K562 (cell line): Measurements from ENCODE around the gene SNTG2. TPM values are rescaled to one million over a fixed set of nuclear protein-coding genes. Genes with fewer than 3 reads are reported as not detected.

Experiments used
- ATAC-seq: fragments of 200-7000 bp; cut with Tn5 transposase; 3 replicates; pipeline ENCODE4 v1.9.1; 2020; ENCODE audit warnings: moderate library complexity
- BruUV-seq: library from RNA; stranded (reverse); fragments of 400-500 nt; replicated peaks from 2 replicates; lab custom pipeline; 2021; lab: Mats Ljungman, UMichigan
- CTCF ChIA-PET: fragments of 300-600 bp; formaldehyde crosslinking; extraction: SDS; loops from one replicate; lab custom pipeline; 2021; ENCODE audit warnings: low intra/inter-chr PET ratio; lab: Yijun Ruan, JAX
- POLR2A ChIA-PET: fragments of 300-600, 350-650 bp; sonication (Branson Sonifier 250); formaldehyde crosslinking; extraction: SDS; loops from one replicate; lab custom pipeline; 2021; ENCODE audit warnings: antibody characterized with exemption, inconsistent platforms; lab: Yijun Ruan, JAX
- DNase-seq, 4 experiments: peaks; one replicate each; pipeline versions ENCODE4 v3.0.0 to v3.0.0-alpha.2; 2011 to 2018; ENCODE audit warnings: low spot score in 3 of 4, mixed read lengths in 3 of 4; ENCODE audit errors: extremely low read depth in 1 of 4
- FAIRE-seq: peaks from 2 replicates; lab custom pipeline; 2011; peaks lifted over from hg19 to GRCh38; lab: Jason Lieb, UNC
- H2AFZ ChIP-seq: 2 replicates; pipeline ENCODE4 v1.6.0; 2011; ENCODE audit warnings: low read depth, low read length, control low read depth, inconsistent platforms
- H3K27ac ChIP-seq: fragments of 200-600 bp; 3 replicates; pipeline ENCODE4 v1.8.0; 2011; ENCODE audit warnings: low read depth, mild to moderate bottlenecking, control low read depth, inconsistent platforms, low read length, moderate library complexity, mixed read lengths; ENCODE audit errors: extremely low read depth
- H3K27me3 ChIP-seq, 2 experiments: fragments of 300-600 bp in 1 of 2; 2 replicates in 1 of 2; 3 replicates in 1 of 2; pipeline versions ENCODE4 v1.6.0 to v1.8.0; 2011; ENCODE audit warnings: inconsistent platforms in 2 of 2, low read length in 2 of 2, mild to moderate bottlenecking in 1 of 2, mixed read lengths in 1 of 2, moderate library complexity in 1 of 2; ENCODE audit not compliant: control insufficient read depth in 2 of 2, insufficient read depth in 2 of 2
- H3K36me3 ChIP-seq: fragments of 300-600 bp; 3 replicates; pipeline ENCODE4 v1.8.0; 2011; ENCODE audit warnings: mild to moderate bottlenecking, low read length, inconsistent platforms; ENCODE audit not compliant: control insufficient read depth, insufficient read depth
- H3K4me1 ChIP-seq, 2 experiments: fragments of 200-600 bp in 1 of 2; replicated peaks in 1 of 2; 2 replicates in 1 of 2; 3 replicates in 1 of 2; pipeline versions ENCODE4 v1.5.1 to v1.8.0; 2011; ENCODE audit warnings: inconsistent platforms in 2 of 2, low read length in 2 of 2, mild to moderate bottlenecking in 1 of 2, mixed read lengths in 1 of 2, moderate library complexity in 1 of 2; ENCODE audit not compliant: control insufficient read depth in 2 of 2, insufficient read depth in 2 of 2
- H3K4me2 ChIP-seq: 2 replicates; pipeline ENCODE4 v1.6.1; 2011; ENCODE audit warnings: low read length, control low read depth, inconsistent platforms, mixed read lengths; ENCODE audit not compliant: insufficient read depth
- H3K4me3 ChIP-seq: fragments of 200-600 bp; sonication (generic), shearing (Covaris generic); 2 replicates; pipeline ENCODE4 v1.5.1; 2016; ENCODE audit warnings: control low read depth, inconsistent platforms
- H3K79me2 ChIP-seq: fragments of 200-600 bp; 3 replicates; pipeline ENCODE4 v1.8.0; 2011; ENCODE audit warnings: low read length, inconsistent platforms; ENCODE audit not compliant: control insufficient read depth, insufficient read depth
- H3K9ac ChIP-seq, 2 experiments: 2 replicates each; pipeline versions ENCODE4 v1.6.0 to v1.6.1; 2011; ENCODE audit warnings: low read depth in 2 of 2, low read length in 2 of 2, control low read depth in 1 of 2, inconsistent platforms in 1 of 2, mild to moderate bottlenecking in 1 of 2, mixed read lengths in 1 of 2; ENCODE audit not compliant: insufficient read depth in 1 of 2
- H3K9me1 ChIP-seq: one replicate; pipeline ENCODE4 v1.6.0; 2011; ENCODE audit warnings: inconsistent platforms, mild to moderate bottlenecking, low read length, moderate library complexity; ENCODE audit not compliant: control insufficient read depth, insufficient read depth
- H3K9me3 ChIP-seq: replicated peaks from 2 replicates; pipeline ENCODE4 v1.5.1; 2011; ENCODE audit warnings: low read depth, low read length, inconsistent platforms; ENCODE audit not compliant: control insufficient read depth, insufficient read depth
- H4K20me1 ChIP-seq: replicated peaks from 2 replicates; pipeline ENCODE4 v1.6.1; 2011; ENCODE audit warnings: low read length, inconsistent platforms, mixed read lengths; ENCODE audit not compliant: control insufficient read depth, insufficient read depth
- BRCA1 ChIP-seq, 2 experiments: fragments of 450-650 bp in 1 of 2; sonication (generic) in 1 of 2; formaldehyde crosslinking in 1 of 2; IDR thresholded peaks; 2 replicates each; pipeline versions ENCODE4 v1.5.0 to v1.6.1; 2017 to 2020; ENCODE audit warnings: mild to moderate bottlenecking in 1 of 2, missing genetic modification reagents in 1 of 2
- HDAC1 ChIP-seq, 2 experiments: fragments of 450-650 bp; IDR thresholded peaks; 2 replicates each; pipeline ENCODE4 v1.6.1; 2016 to 2017; ENCODE audit warnings: inconsistent platforms in 1 of 2, mild to moderate bottlenecking in 1 of 2, moderate library complexity in 1 of 2
- NEUROD1 ChIP-seq: fragments of 150-350 bp; IDR thresholded peaks from 2 replicates; pipeline ENCODE4 v1.6.1; 2014; ENCODE audit warnings: borderline replicate concordance, low read length, low read depth; ENCODE audit not compliant: partially characterized antibody
- NR2C2 ChIP-seq, 2 experiments: fragments of 200-800 bp in 1 of 2; sonication (Bioruptor generic) in 1 of 2; sonication (generic) in 1 of 2; formaldehyde crosslinking in 1 of 2; IDR thresholded peaks; 2 replicates each; pipeline versions ENCODE4 v1.6.1 to v1.8.0; 2016 to 2022; ENCODE audit warnings: mild to moderate bottlenecking in 1 of 2, missing compliant biosample characterization in 1 of 2, missing genetic modification characterization in 1 of 2, missing genetic modification reagents in 1 of 2
- PATZ1 ChIP-seq: fragments of 250-450 bp; sonication (Bioruptor Pico); IDR thresholded peaks from 2 replicates; pipeline ENCODE4 v1.5.0; 2020; ENCODE audit warnings: mild to moderate bottlenecking, borderline replicate concordance
- SRF ChIP-seq, 2 experiments: fragments of 250-450, 450-650 bp in 1 of 2; sonication (Bioruptor Pico) in 1 of 2; sonication (generic) in 1 of 2; formaldehyde crosslinking; IDR thresholded peaks; 2 replicates each; pipeline versions ENCODE4 v1.5.0 to v1.5.1; 2020 to 2022; ENCODE audit warnings: mild to moderate bottlenecking in 1 of 2, missing genetic modification reagents in 1 of 2
- TCF3 ChIP-seq: sonication (generic); formaldehyde crosslinking; IDR thresholded peaks from 2 replicates; pipeline ENCODE4 v1.4.0; 2020; ENCODE audit warnings: mild to moderate bottlenecking, missing genetic modification reagents
- ZKSCAN3 ChIP-seq: fragments of 250-450 bp; sonication (Bioruptor Pico); IDR thresholded peaks from 2 replicates; pipeline ENCODE4 v1.4.0; 2020
- ZNF174 ChIP-seq: fragments of 250-450 bp; sonication (Bioruptor Pico); IDR thresholded peaks from 2 replicates; pipeline ENCODE4 v1.4.0; 2020; ENCODE audit warnings: mild to moderate bottlenecking
- ZNF217 ChIP-seq: sonication (generic); formaldehyde crosslinking; IDR thresholded peaks from 2 replicates; pipeline ENCODE4 v1.8.0; 2022; ENCODE audit warnings: mild to moderate bottlenecking, missing genetic modification reagents
- ZNF318 ChIP-seq, 2 experiments: fragments of 450-650 bp; IDR thresholded peaks; 2 replicates each; pipeline ENCODE4 v1.6.1; 2016; ENCODE audit warnings: mild to moderate bottlenecking in 2 of 2, borderline replicate concordance in 1 of 2, low read depth in 1 of 2, moderate library complexity in 1 of 2
- ZNF76 ChIP-seq: fragments of 250-450 bp; sonication (Bioruptor Pico); IDR thresholded peaks from 2 replicates; pipeline ENCODE4 v1.4.0; 2020; ENCODE audit warnings: mild to moderate bottlenecking, moderate library complexity, borderline replicate concordance
- WGBS: fragments of 100-300 bp; shearing (Covaris generic); methylation state at CpG from one replicate; pipeline ENCODE4 v1.1.6; 2016; ENCODE audit warnings: low coverage, mixed read lengths; ENCODE audit not compliant: insufficient coverage; ENCODE audit errors: missing lambda C conversion rate; 5-methylcytosine and 5-hydroxymethylcytosine counted together
- in situ Hi-C: fragments of 300-500 bp; cut with MboI; formaldehyde crosslinking; loops from 4 replicates; pipeline ENCODE4 v1.15.0; 2018; ENCODE audit warnings: inconsistent platforms, mixed read lengths
- intact Hi-C: fragments of 100-400 bp; cut with micrococcal nuclease; formaldehyde crosslinking; loops from 2 replicates; pipeline ENCODE4 v1.14.2; 2022
- polyA plus RNA-seq, 8 experiments: library from polyadenylated mRNA; depleted of rRNA in 4 of 8; stranded (reverse) in 5 of 8; unstranded in 3 of 8; fragments of >200 nt; fragmentation: Nextera tagmentation in 2 of 8; fragmentation: Illumina TruSeq in 1 of 8; extraction: Ambion mirVana in 2 of 8; extraction: Trizol in 1 of 8; gene quantifications; 2 replicates each; pipeline versions ENCODE4 v1.2.1 to v1.2.3, GENCODE V29; 2011 to 2014; ENCODE audit warnings: inconsistent platforms in 1 of 8, missing spikeins in 1 of 8
- total RNA-seq, 7 experiments: library from RNA; depleted of rRNA in 6 of 7; stranded (reverse); fragments of >200 nt in 6 of 7; fragmentation: Illumina TruSeq in 2 of 7; extraction: Trizol in 2 of 7; gene quantifications; 2 replicates each; pipeline versions ENCODE4 v1.2.1 to v1.2.3, GENCODE V29; 2011 to 2021; ENCODE audit warnings: low replicate concordance in 1 of 7

Gene SNTG2
- total and polyA plus RNA-seq, 9 of the 15 experiments (the other 6 are each of a cell fraction or from before 2014, with no cell fraction given), result not detected

GRCh38 chr2:1398191-1398590 is 447.5 kb downstream of the SNTG2 start:
- Histone ChIP-seq H3K4me3 (no peak overlapping the region), H4K20me1 (no peaks in the 10 kb centered on the region), H3K9me3 (no peaks in the 10 kb centered on the region), H3K27me3 (0 out of 5 replicates have a peak, but pooled peaks cover 0 to 1% of the 10 kb centered on the region in 2 experiments), H2AFZ (no peak overlapping the region), H3K36me3 (no peaks in the 10 kb centered on the region), H3K4me1 (no peaks in the 10 kb centered on the region), H3K9ac (no peak overlapping the region), H3K27ac (no peak overlapping the region), H3K4me2 (no peak overlapping the region), H3K9me1 (no peaks in the 10 kb centered on the region), H3K79me2 (no peaks in the 10 kb centered on the region)
- BruUV-seq, result no TSS peak
- WGBS, result 0% methylated on average over 5 of the region's 7 CpGs
- POLR2A ChIA-PET, result no interaction called here
- no peak for ATAC-seq
- no peak for FAIRE-seq
- in situ Hi-C loops (no loop called here), intact Hi-C loops (no loop called here)
- CTCF ChIA-PET, result no interaction called here
- no peak for DNase-seq
- TF ChIP-seq BRCA1 (IDR thresholded peaks at IDR 0.05) (no peak), BRCA1 (CRISPR knock-in tag; IDR thresholded peaks at IDR 0.05) (no peak), ZNF217 (no peak), NEUROD1 (no peak), ZKSCAN3 (no peak), HDAC1 (IDR thresholded peaks at IDR 0.05) (no peak), NR2C2 (CRISPR knock-in tag; IDR thresholded peaks at IDR 0.05) (no peak), NR2C2 (tag; IDR thresholded peaks at IDR 0.05) (no peak), ZNF174 (CRISPR knock-in tag) (no peak), ZNF76 (CRISPR knock-in tag) (no peak), TCF3 (CRISPR knock-in tag) (no peak), PATZ1 (no peak), SRF (CRISPR knock-in tag; IDR thresholded peaks at IDR 0.05) (no peak), ZNF318 (IDR thresholded peaks at IDR 0.05; ENCODE audit: borderline replicate concordance in 1 of 2, low read depth in 1 of 2) (no peak)
